HG03175 (cell line): ENCODE results near the gene TXNDC8.
"Not testable (repeated sequence)": the region's sequence is repeated elsewhere in the genome, so short reads cannot be mapped to it uniquely, and the experiment has no call there.

Experiments used
- ATAC-seq: cut with Tn5 transposase; IDR thresholded peaks from one replicate; pipeline ENCODE4 v1.9.1; 2021; ENCODE audit warnings: mild to moderate bottlenecking, moderate library complexity; ENCODE audit not compliant: unreplicated experiment

TXNDC8 gene

GRCh38 chr9:110337727-110338126 lies at the start of gene TXNDC8:
TSS of gene TXNDC8 (minus strand) at chr9:110337863.
- ATAC-seq = no peak

GRCh38 chr9:110383491-110383890 lies 45.8 kb upstream of the TXNDC8 start:
- no peak for ATAC-seq

GRCh38 chr9:110382731-110383130 lies 45.1 kb upstream of the TXNDC8 start:
- ATAC-seq = no peak

- ATAC-seq = no peak
These were observed 33.8 kb upstream of the TXNDC8 start for GRCh38 chr9:110371411-110372007.

GRCh38 chr9:110370315-110370714 lies 32.7 kb upstream of the TXNDC8 start:
- no peak for ATAC-seq

- no peak for ATAC-seq
These were observed 26.8 kb upstream of the TXNDC8 start for GRCh38 chr9:110364451-110364850.

- ATAC-seq = not testable (repeated sequence)
These were observed 21.3 kb upstream of the TXNDC8 start for GRCh38 chr9:110358992-110359391.

- no peak for ATAC-seq
These were observed 19.8 kb upstream of the TXNDC8 start for GRCh38 chr9:110357505-110357904.

GRCh38 chr9:110356639-110357395 lies 19.2 kb upstream of the TXNDC8 start:
- ATAC-seq = no peak

- no peak for ATAC-seq
These were observed 18.2 kb upstream of the TXNDC8 start for GRCh38 chr9:110355911-110356310.

GRCh38 chr9:110351009-110351467 lies 13.4 kb upstream of the TXNDC8 start:
- ATAC-seq = no peak

GRCh38 chr9:110346325-110346724 lies 8.7 kb upstream of the TXNDC8 start:
- no peak for ATAC-seq

GRCh38 chr9:110344821-110345220 lies 7.2 kb upstream of the TXNDC8 start:
- ATAC-seq = no peak

- no peak for ATAC-seq
These were observed 5.9 kb upstream of the TXNDC8 start for GRCh38 chr9:110343551-110343950.

- ATAC-seq = peak; percentile 37
These were observed 2.6 kb upstream of the TXNDC8 start for GRCh38 chr9:110340306-110340705.

- ATAC-seq = no peak
These were observed 480 bp upstream of the TXNDC8 start for GRCh38 chr9:110338143-110338542.

- no peak for ATAC-seq
These were observed 1.3 kb downstream of the TXNDC8 start for GRCh38 chr9:110336363-110336762.

- peak; percentile 14 for ATAC-seq
These were observed 2.8 kb downstream of the TXNDC8 start for GRCh38 chr9:110334871-110335270.

- peak; percentile 80 for ATAC-seq
These were observed 3.5 kb downstream of the TXNDC8 start for GRCh38 chr9:110334183-110334582.

- ATAC-seq = no peak
These were observed 4.9 kb downstream of the TXNDC8 start for GRCh38 chr9:110332766-110333165.

GRCh38 chr9:110330484-110331105 lies 7.1 kb downstream of the TXNDC8 start:
- no peak for ATAC-seq

GRCh38 chr9:110329639-110330230 lies 7.9 kb downstream of the TXNDC8 start:
- no peak for ATAC-seq
